HepG2 (cell line): ENCODE measurements around the gene GALNT5.

Source experiments
- TCF7 ChIP-seq: sonication (generic); IDR thresholded peaks from 2 replicates; pipeline ENCODE4 v1.6.1; 2016; ENCODE audit warnings: antibody characterized with exemption, low read depth
- YY1 ChIP-seq: IDR thresholded peaks from 2 replicates; pipeline ENCODE4 v1.6.1; 2011; ENCODE audit warnings: low read length, low read depth, moderate library complexity, mild to moderate bottlenecking; ENCODE audit not compliant: insufficient read depth, insufficient replicate concordance
- ZNF274 ChIP-seq: sonication (generic); formaldehyde crosslinking; IDR thresholded peaks from 2 replicates; pipeline ENCODE4 v1.5.1; 2020; ENCODE audit warnings: mild to moderate bottlenecking, missing genetic modification reagents
- ZNF850 ChIP-seq: sonication (generic); formaldehyde crosslinking; conservative IDR thresholded peaks from 2 replicates; pipeline ENCODE4 v1.9.0; 2021; ENCODE audit warnings: mild to moderate bottlenecking, missing genetic modification reagents
- ZNF878 ChIP-seq: sonication (generic); formaldehyde crosslinking; IDR thresholded peaks from 2 replicates; pipeline ENCODE4 v1.8.1; 2023; ENCODE audit warnings: mild to moderate bottlenecking, missing genetic modification reagents, moderate library complexity
- TF ChIP-seq, protein P1 (sequence below): sonication (generic); formaldehyde crosslinking; IDR thresholded peaks from 2 replicates; pipeline ENCODE4 v1.5.1; 2020; ENCODE audit warnings: missing genetic modification reagents, mild to moderate bottlenecking, borderline replicate concordance
- TF ChIP-seq, protein P2 (sequence below): sonication (generic); formaldehyde crosslinking; IDR thresholded peaks from 2 replicates; pipeline ENCODE4 v1.5.0; 2020; ENCODE audit warnings: mild to moderate bottlenecking, missing genetic modification reagents, moderate library complexity

DNA sequence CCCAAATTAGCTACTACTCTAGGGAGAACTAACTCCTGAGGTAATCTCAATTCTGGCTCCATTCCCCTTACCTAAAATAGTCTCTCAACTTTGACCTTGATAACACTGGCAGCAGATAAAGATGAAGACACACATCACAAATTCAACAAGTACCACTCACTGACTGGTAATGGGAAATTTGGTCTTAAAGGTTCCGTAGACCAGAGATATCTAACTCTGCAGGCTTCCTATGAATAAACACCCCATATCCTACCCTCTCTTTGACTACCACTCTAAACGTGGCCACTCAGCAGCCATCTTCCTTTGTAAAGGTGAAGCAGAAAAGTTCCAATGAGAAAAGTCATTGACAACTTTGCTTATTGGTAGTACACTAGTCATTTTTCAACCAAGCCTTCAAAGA is 38.6 kb upstream of the GALNT5 start:
- TF ChIP-seq YY1 = no peak
- no peak for TF ChIP-seq ZNF850 (CRISPR knock-in tag)
- TF ChIP-seq ZNF274 (CRISPR knock-in tag) = no peak
- no peak for TF ChIP-seq TCF7
- no peak for TF ChIP-seq ZNF878 (CRISPR knock-in tag)
- TF ChIP-seq, protein P1, sequence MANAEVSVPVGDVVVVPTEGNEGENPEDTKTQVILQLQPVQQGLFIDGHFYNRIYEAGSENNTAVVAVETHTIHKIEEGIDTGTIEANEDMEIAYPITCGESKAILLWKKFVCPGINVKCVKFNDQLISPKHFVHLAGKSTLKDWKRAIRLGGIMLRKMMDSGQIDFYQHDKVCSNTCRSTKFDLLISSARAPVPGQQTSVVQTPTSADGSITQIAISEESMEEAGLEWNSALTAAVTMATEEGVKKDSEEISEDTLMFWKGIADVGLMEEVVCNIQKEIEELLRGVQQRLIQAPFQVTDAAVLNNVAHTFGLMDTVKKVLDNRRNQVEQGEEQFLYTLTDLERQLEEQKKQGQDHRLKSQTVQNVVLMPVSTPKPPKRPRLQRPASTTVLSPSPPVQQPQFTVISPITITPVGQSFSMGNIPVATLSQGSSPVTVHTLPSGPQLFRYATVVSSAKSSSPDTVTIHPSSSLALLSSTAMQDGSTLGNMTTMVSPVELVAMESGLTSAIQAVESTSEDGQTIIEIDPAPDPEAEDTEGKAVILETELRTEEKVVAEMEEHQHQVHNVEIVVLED = no peak
- TF ChIP-seq, protein P2, sequence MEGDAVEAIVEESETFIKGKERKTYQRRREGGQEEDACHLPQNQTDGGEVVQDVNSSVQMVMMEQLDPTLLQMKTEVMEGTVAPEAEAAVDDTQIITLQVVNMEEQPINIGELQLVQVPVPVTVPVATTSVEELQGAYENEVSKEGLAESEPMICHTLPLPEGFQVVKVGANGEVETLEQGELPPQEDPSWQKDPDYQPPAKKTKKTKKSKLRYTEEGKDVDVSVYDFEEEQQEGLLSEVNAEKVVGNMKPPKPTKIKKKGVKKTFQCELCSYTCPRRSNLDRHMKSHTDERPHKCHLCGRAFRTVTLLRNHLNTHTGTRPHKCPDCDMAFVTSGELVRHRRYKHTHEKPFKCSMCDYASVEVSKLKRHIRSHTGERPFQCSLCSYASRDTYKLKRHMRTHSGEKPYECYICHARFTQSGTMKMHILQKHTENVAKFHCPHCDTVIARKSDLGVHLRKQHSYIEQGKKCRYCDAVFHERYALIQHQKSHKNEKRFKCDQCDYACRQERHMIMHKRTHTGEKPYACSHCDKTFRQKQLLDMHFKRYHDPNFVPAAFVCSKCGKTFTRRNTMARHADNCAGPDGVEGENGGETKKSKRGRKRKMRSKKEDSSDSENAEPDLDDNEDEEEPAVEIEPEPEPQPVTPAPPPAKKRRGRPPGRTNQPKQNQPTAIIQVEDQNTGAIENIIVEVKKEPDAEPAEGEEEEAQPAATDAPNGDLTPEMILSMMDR (CRISPR knock-in tag) = no peak
